HG03280 (cell line): ENCODE results near the gene COL16A1.

ENCODE experiments used
- ATAC-seq: cut with Tn5 transposase; IDR thresholded peaks from one replicate; pipeline ENCODE4 v1.9.1; 2021; ENCODE audit warnings: mild to moderate bottlenecking, moderate library complexity; ENCODE audit not compliant: unreplicated experiment

Gene COL16A1

GRCh38 chr1:31668303-31668883, 35.4 kb downstream of the COL16A1 start:
- ATAC-seq: no peak

DNA sequence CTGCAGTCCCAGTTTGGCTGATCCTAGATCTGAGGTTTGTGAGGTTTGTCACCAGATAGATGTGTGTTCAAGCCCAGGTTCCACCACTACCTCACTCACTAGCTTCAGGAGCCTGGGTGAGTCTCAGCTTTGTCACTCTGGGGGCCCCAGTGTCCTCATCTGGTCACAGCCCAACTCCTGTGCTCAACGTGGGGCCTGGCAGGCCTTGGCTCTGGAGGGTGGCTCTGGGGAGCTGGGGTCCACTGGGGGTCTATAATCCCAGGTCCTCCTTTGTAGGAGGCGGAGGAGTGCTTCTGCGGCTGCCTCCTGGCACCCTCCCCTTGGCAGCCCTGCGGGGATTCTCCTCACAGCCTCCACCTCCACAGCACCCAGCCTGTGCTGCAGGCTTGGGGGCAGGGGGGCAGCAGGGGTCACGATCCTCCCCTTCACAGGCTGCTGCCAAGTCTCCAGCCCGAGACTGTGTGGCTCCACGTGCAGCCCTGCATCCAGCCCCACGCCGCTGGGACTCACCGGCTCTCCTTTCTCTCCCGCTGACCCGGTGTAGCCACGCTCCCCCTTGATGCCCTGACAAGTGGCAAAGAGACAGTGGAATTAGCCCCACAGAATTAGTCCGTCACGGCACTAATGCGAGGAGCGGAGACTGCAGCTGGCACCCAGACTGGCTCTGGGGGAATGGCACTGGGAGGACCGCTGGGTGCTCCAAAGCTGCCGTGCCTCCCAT, 36.6 kb downstream of the COL16A1 start:
- no peak for ATAC-seq

DNA sequence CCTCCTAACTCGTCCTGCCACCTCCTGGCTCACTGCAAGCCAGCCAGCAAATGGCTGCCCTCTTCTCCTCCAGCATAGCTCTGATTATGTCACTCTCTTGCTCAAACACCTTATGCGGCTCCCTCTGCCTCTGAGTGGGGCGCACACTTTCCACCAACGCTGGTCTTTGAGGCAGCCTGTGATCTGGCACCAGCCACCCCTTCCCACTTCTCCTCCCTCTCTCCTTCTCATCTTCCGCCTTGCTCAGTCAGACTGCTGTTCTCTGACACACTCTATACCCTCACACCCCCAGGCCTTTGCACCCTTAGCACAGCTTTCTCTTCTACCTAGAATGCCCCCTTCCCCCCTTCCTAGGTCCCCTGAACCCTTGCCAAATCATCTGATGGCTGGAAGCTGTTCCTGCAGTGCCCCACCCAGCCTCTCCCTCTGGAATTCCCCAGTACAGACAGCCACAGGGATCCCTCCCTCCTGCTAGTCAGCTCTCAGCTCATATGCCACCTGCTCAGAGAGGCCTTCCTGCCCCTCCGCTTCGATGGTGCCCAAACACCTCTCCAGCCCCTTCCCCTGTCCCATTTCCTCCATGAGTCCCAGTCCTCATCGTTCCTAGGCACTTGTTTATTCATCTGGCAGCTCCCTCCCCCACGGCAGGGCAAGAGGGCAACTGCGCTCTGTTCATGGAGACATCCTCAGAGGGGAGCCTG, 37.4 kb downstream of the COL16A1 start:
- ATAC-seq: no peak

GRCh38 chr1:31665234-31665878, 38.5 kb downstream of the COL16A1 start:
- no peak for ATAC-seq

- ATAC-seq: no peak
These were observed 39.3 kb downstream of the COL16A1 start for GRCh38 chr1:31664528-31664927.

- no peak for ATAC-seq
These were observed 40.0 kb downstream of the COL16A1 start for GRCh38 chr1:31663622-31664452.

GRCh38 chr1:31662463-31662862, 41.4 kb downstream of the COL16A1 start:
- no peak for ATAC-seq

- ATAC-seq: no peak
These were observed 42.0 kb downstream of the COL16A1 start for GRCh38 chr1:31661856-31662255.

- no peak for ATAC-seq
These were observed 42.9 kb downstream of the COL16A1 start for GRCh38 chr1:31660871-31661455.

DNA sequence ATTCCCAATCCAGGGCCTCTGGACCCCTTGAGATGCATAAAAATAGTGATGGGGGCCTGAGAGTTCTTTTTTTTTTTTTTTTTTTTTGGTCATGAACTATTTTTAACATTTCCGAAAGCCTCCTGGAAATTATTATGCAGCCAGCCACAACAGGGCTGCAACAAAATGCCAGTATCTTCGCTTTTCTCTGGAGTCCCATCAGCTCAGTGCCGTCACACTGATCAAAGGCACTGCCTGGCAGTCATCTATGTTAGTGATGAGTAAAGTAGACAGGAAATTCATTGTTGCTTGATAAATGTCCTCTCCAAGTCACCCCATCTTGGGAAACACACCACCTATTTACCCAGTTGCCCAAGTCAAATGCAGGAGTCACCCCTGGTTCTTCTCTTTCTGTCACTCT, 43.9 kb downstream of the COL16A1 start:
- ATAC-seq: no peak

DNA sequence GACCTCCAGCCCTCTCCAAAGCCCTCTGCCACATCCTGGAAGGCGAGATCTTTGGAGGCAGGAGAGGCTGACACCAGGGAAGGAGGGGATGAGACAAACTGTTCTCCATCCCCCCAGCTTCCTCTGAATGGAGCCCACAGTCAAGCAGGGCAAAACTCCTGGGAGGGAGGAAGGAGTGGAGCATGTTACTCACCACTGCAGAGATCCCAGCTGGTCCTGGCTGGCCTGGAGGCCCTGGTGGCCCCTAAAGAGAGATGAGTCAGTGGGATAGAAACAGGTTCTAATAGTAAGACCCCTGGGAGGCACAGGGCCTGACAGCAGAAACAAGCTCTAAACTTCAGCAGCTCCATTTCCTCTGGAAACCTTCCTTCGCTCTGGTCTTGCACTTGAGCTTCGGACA, 45.1 kb downstream of the COL16A1 start:
- no peak for ATAC-seq

GRCh38 chr1:31657972-31658510, 45.8 kb downstream of the COL16A1 start:
- no peak for ATAC-seq

DNA sequence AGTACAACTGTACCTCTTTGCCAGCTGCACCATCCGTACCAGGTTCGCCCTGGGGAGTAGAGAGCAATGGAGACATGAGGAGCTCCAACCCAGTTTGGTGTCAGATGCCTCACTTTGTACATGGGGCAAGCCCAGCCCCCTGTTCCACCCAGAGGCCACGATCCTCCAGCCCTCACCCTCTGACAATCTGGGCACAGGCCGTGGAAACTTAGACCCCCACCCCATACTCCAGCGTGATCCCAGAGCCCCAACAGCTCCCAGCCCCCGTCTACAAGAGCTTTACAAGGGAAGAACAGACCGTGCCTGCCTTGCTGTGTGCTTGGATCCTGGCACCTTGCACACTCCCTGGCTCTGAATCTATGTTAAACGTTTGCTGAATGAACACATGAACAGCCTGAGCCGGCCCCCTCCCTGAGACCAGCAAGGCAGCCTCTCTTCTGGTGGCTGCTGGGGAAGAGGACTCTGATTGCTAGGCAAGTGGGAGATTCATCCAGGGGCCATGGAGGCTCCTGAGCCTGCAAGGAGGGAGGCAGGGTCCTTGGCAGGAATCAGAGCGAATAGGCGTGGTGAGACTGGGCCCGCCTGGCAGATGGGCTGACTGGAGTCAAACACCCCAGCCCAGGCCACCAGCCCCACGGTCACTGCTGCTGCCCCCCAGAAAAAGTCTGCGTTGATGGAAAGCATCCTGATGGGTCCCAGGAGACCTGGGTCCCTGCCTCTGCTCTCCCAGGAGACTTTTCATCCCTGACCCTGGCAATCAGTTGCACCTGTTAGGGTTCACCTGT, 46.6 kb downstream of the COL16A1 start:
- no peak for ATAC-seq

GRCh38 chr1:31655756-31656155, 48.1 kb downstream of the COL16A1 start:
- ATAC-seq: no peak

GRCh38 chr1:31655104-31655503, 48.7 kb downstream of the COL16A1 start:
- ATAC-seq: no peak

DNA sequence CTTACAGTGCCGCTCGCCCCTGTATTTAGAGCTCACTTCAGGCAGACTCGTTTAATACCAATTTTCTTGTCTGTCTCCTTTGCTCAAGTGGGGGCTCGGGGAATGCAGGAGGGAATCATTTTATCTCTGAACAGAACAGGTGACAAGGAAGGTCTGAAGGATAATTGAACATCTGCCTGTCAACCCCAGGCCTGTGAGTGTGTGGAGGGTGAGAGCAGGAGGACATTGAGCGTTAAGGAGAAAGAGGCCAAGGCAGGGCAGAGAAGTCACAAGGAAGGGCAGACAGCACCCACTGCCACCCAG, 49.4 kb downstream of the COL16A1 start:
- ATAC-seq: no peak

- no peak for ATAC-seq
These were observed 49.9 kb downstream of the COL16A1 start for GRCh38 chr1:31653717-31654473.

DNA sequence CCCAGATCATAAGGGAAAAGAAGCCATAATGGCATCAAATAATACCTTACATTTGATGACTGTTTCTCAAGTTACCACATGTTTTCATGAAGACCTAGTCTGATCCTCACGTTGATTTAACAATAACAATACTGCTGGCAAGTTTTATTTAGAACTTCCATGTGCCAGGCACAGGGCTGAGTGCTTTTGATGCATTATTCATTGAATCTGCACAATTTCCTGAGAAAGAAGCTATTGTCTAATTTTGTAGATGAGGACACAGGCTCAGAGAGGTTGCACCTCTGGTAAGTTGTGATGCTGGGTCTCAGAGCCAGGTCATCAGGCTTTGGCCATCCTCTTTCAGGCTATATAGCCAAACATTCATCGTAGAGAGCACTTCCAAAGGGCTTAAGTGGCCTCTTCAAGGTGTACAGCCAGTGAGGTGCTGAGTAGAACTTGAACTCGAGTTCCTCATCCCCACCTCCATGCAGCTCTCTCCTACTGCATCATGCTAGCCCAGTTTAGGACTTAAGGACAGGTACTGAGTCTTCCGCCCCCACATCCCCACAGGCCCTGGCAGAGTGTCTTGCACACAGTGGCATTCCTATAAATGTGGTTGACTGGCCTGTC, 50.8 kb downstream of the COL16A1 start:
- no peak for ATAC-seq
